ENCODE measurements around the gene LRRC26. TPM values are rescaled to one million over a fixed set of nuclear protein-coding genes. Genes with fewer than 3 reads are reported as not detected.
A peak's percentile ranks its signal among the peaks of the same experiment; 100 is the strongest.

The LRRC26 gene
- total and polyA plus RNA-seq, 2 of the 13 experiments (the other 11 are each of a cell fraction or from before 2014, with no cell fraction given): not detected

GRCh38 chr9:137198051-137198901, 28.4 kb upstream of the LRRC26 start (continued):
- TF ChIP-seq ZNF710 (CRISPR knock-in tag; IDR thresholded peaks at IDR 0.05; ENCODE audit: borderline replicate concordance): 0 out of 2 replicates have a peak, but pooled peaks have one; percentile 19
- no peak for TF ChIP-seq ZNF674 (CRISPR knock-in tag; IDR thresholded peaks at IDR 0.05; ENCODE audit: low read depth)
- 0 out of 2 replicates have a peak, but pooled peaks have one; percentile 42 for TF ChIP-seq YEATS4 (CRISPR knock-in tag; IDR thresholded peaks at IDR 0.05; ENCODE audit: borderline replicate concordance)
- peak; percentile 44; the same call in 1 of the 2 replicates for TF ChIP-seq TFAP4 (IDR thresholded peaks at IDR 0.05; ENCODE audit: borderline replicate concordance, low read depth)
- TF ChIP-seq HES4 (CRISPR knock-in tag; IDR thresholded peaks at IDR 0.05; ENCODE audit: borderline replicate concordance): no peak
- TF ChIP-seq MYC (CRISPR knock-in tag; IDR thresholded peaks at IDR 0.05; ENCODE audit: borderline replicate concordance): peak; percentile 49; the same call in 1 of the 2 replicates
- peak; percentile 78 for TF ChIP-seq PATZ1 (CRISPR knock-in tag; IDR thresholded peaks at IDR 0.05)
- no peak for TF ChIP-seq MLXIP (CRISPR knock-in tag; IDR thresholded peaks at IDR 0.05; ENCODE audit: borderline replicate concordance)
- TF ChIP-seq AFF4 (CRISPR knock-in tag; IDR thresholded peaks at IDR 0.05): 0 out of 2 replicates have a peak, but pooled peaks have one; percentile 79
- peak; percentile 68; the same call in 1 of the 2 replicates for TF ChIP-seq TFE3 (CRISPR knock-in tag; IDR thresholded peaks at IDR 0.05)

Measured in HepG2 (cell line).